Forelimb muscle (tissue), 1 donor: ENCODE data around the gene YES1. TPM values are rescaled to one million over a fixed set of nuclear protein-coding genes. Genes with fewer than 3 reads are reported as not detected.
"Not testable (repeated sequence)": the region's sequence is repeated elsewhere in the genome, so short reads cannot be mapped to it uniquely, and the experiment has no call there.

Source experiments
- DNase-seq: peaks from one replicate; pipeline ENCODE4 v3.0.0-alpha.2; 2013; ENCODE audit warnings: low read depth
- polyA plus RNA-seq: library from polyadenylated mRNA; unstranded; fragments of 120-200 nt; gene quantifications from one replicate; pipeline ENCODE4 v1.2.1, GENCODE V29; 2013; ENCODE audit not compliant: insufficient read length

Gene YES1
- polyA plus RNA-seq, 1 donor, result 45.3 TPM

- no peak for DNase-seq
These were observed 12.1 kb upstream of the YES1 start for GRCh38 chr18:824179-824578.

- DNase-seq, result no peak
These were observed 8.6 kb upstream of the YES1 start for GRCh38 chr18:820591-821165.

- DNase-seq, result no peak
These were observed 4.8 kb upstream of the YES1 start for GRCh38 chr18:816869-817268.

- no peak for DNase-seq
These were observed 4.1 kb upstream of the YES1 start for GRCh38 chr18:816088-816653.

GRCh38 chr18:815353-815752, 3.3 kb upstream of the YES1 start:
- no peak for DNase-seq

- DNase-seq, result no peak
These were observed 2.5 kb upstream of the YES1 start for GRCh38 chr18:814300-815084.

GRCh38 chr18:813172-814071, 1.4 kb upstream of the YES1 start:
- DNase-seq, result no peak

GRCh38 chr18:812376-813171, 532 bp upstream of the YES1 start:
- no peak for DNase-seq

GRCh38 chr18:811182-811891, 705 bp downstream of the YES1 start:
- DNase-seq, result no peak

GRCh38 chr18:809985-810642, 1.9 kb downstream of the YES1 start:
- no peak for DNase-seq

- DNase-seq, result not testable (repeated sequence)
These were observed 2.8 kb downstream of the YES1 start for GRCh38 chr18:809228-809627.

GRCh38 chr18:808502-808901, 3.5 kb downstream of the YES1 start:
- no peak for DNase-seq

- DNase-seq, result no peak
These were observed 4.0 kb downstream of the YES1 start for GRCh38 chr18:808086-808485.

- no peak for DNase-seq
These were observed 6.3 kb downstream of the YES1 start for GRCh38 chr18:805755-806110.

GRCh38 chr18:805008-805754, 6.9 kb downstream of the YES1 start:
- DNase-seq, result no peak

GRCh38 chr18:801137-801536, 10.9 kb downstream of the YES1 start:
- no peak for DNase-seq

- no peak for DNase-seq
These were observed 12.1 kb downstream of the YES1 start for GRCh38 chr18:799943-800342.

- DNase-seq, result not testable (repeated sequence)
These were observed 16.7 kb downstream of the YES1 start for GRCh38 chr18:795383-795782.

GRCh38 chr18:789397-789796, 22.6 kb downstream of the YES1 start:
- DNase-seq, result no peak

- no peak for DNase-seq
These were observed 26.8 kb downstream of the YES1 start for GRCh38 chr18:785242-785641.
